Body of pancreas (tissue), 4 donors: ENCODE results near the gene NLRP10.

Source experiments
- CTCF ChIP-seq, 7 experiments: fragments of 450-650 bp in 4 of 7; fragments of 200-600 bp in 3 of 7; sonication (generic) in 3 of 7; IDR thresholded peaks; one replicate each; pipeline ENCODE4 v1.5.1; 2016 to 2019; ENCODE audit warnings: antibody characterized with exemption in 7 of 7
- POLR2A ChIP-seq, 3 donors: fragments of 450-650 bp; IDR thresholded peaks; one replicate each; pipeline ENCODE4 v1.6.1; 2016; ENCODE audit warnings: antibody characterized with exemption in 3 of 3, mild to moderate bottlenecking in 2 of 3

GRCh38 chr11:7931168-7931567 is 34.1 kb downstream of the NLRP10 start, which contains the start of gene OR10A6:
- TF ChIP-seq CTCF (IDR thresholded peaks at IDR 0.05) (no peak), POLR2A (IDR thresholded peaks at IDR 0.05) (no peak)
